ENCODE data around the gene GRAMD4.

Gene GRAMD4

DNA sequence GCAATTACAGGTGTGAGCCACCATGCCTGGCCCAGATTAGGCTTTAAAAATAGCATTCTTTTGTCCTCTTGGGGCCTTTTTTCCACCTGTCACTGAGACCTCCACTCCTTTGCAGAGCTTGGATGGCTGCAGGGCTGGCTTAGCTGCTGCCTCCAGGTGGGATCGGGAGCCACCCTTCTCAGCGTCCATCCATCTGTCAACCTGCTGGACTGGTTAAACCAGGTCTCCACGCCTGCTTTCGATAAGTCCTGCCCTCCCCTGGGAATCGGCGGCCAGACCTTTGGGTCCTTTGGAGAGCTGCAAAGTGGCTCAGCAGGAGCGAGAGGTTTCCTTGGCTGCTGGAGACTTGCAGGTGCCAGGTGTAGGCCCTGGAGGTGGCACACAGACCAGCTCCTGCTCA lies 23.4 kb upstream of the GRAMD4 start:
- DNase-seq (ENCODE audit: low read depth), result no peak

DNA sequence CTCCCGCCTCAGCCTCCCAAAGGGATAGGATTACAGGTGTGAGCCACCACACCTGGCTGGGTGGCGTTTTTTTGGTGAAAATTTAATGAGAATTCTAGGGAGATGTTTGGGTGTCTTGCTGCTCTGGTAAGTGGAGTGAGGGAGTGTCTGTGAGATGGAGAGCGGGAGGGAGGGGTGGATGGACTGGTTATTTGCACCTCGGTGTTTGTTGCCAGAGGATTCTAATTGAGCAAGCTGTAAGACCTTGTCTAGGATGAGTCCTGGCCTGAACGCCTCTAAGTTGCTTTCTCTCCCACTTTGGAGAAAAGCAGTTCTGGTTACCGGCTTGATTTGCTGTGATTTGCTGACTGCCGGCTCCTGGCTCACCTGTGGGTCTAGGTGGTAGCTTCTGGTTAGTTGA lies 22.0 kb upstream of the GRAMD4 start:
- DNase-seq (ENCODE audit: low read depth), result no peak

DNA sequence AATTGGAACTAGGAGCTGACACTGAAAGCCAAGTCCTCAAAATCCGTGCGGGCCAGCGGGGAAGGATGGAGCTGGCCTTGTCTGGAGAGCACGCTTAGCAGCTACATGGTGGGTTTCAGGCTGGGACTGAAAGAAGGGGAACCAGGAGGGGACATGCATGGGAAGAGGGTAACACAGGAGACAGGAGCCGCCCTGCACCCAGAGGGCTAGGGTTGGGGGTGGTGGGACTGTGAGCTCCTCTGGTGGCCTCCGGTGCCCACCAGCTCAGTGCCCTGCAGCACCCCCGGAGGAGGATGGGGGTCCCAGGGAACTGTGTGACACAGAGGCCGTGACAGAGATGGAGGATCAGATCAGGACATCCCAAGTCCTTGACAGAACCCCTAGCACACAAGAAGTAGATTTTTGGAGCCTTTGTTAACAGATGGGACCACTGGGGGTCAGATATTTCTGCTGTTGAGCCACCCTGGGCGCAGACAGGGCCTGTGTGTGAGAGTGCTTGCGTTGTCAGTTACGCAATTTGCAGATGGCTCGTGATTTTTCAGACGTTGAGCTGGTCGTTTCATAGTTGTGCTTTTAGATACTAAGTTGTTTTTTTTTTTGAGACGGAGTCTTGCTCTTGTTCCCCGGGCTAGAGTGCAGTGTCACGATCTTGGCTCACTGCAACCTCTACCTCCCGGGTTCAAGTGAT lies 21.3 kb upstream of the GRAMD4 start:
- DNase-seq (ENCODE audit: low read depth), result no peak

DNA sequence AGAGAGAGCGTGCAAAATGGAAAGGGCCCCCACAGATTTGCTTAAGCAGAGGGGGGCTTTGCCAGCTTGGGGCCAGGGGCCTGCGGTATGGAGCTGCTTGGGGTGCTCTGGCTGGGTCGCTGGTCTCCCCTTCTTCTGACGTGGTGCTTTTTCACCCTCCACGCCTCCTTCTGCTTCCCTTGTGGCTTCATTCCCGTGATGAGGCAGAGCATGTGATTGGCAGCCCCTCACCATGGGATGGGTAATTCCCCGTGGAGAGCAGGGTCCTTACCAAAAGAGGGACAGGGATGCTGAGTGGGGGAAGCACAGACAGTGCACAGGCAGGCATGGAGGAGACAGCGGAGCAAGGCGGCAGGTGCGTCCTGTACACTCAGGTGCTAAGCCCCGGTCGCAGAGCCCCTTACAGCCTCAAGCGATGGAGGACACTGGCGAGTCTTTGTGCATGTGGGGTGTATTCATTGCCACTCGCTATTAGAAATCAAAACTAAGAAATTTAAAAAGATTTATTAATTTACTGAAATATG lies 19.9 kb upstream of the GRAMD4 start:
- no peak for DNase-seq (ENCODE audit: low read depth)

DNA sequence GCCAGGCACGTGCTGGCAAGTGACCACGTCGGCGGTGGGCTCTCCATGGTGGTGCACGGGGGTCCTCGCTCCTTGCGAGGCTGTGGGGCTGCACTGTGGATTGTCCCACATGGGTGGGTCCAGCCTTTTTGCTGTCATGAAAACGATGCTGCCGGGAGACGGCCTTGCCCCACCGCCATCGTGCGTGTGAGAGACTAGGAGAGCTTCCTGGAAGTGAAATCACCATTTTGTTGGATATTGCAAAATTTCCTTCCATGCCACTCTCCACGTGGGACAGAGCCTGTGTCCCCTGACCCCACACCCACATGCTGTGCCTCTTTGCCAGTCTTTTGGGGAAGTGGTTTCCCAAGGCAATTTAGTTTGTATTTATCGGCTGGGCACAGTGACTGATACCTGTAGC lies 18.2 kb upstream of the GRAMD4 start:
- no peak for DNase-seq (ENCODE audit: low read depth)

DNA sequence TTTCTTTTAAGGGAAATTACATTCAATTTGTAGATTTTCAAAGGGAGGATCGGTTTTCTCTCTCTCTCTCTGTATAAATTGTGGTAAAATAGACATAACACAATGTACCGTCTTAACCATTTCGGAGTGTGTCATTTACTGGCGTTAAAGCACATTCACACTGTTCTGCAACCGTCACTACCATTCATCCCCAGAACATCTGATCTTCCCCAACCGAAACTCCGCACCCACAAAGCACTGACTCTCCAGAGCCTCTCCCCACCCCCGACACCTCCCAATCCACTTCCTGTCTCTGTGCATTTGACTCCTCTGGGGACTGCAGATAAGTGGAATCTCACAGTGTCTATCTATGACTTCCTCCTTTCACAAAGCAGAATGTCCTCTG lies 15.9 kb upstream of the GRAMD4 start:
- peak; percentile 89 for DNase-seq (ENCODE audit: low read depth)

DNA sequence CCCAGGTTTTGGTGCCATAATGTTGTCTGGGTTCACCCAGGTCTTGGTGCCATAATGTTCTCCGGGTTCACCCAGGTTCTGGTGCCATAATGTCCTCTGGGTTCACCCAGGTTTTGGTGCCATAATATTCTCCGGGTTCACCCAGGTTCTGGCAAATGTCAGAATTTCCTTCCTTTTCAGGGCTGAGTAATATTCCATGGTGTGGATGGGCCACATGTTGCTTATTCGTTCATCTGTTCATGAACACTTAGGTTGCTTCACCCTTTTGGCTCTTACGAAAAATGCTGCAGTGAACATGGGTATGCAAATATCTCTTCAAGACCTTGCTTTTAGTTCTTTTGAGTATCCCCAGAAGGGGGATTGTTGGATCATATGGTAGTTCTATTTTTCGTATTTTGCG lies 15.1 kb upstream of the GRAMD4 start:
- no peak for DNase-seq (ENCODE audit: low read depth)

DNA sequence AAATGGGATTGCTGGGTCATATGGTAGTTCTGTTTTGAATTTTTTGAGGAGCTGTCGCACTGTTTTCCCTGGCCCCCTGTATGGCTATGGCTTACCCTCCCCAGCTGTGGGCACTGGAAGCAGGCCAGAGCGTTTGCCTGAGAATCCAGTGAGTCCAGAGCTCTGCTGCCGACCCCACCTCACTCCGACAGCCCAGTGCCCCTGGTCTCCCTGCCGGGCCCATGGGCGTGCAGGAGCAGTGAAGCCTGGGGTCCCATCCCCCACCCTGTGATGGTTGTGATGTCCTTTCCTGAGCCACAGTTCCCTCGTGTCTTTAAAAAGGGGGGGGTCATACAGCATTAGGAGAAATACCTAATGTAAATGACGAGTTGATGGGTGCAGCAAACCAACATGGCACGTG lies 13.3 kb upstream of the GRAMD4 start:
- no peak for DNase-seq (ENCODE audit: low read depth)

DNA sequence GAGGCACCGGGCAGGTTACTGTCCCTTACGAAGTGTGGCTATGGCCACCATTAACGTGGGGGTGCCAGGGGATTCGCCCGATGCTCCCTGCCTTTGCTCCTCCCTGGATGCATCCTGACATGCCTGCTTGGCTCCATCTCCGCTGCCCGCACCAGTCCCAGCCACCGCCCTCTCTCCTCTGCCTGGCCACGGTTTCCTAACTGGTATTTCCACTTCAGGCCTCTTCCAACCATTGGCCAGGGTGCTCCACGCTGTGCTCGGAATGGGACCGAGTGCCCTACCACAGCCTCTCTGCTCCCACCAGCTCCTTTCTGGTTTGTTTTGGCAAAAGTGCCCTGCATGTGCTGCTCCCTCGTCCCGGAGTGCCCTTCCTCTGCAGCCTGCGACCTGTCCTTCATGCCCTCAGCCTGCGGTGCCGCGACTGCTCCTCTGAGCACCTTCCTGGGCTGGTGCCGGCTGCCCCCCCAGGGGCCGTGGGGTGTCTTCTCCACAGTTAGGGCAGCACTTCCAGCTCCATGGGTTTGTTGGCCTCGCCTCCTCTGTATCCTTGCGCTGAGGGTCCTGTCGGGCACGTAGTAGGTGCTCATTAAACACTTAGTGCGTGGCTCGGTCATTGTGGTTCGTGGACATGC lies 12.6 kb upstream of the GRAMD4 start:
- no peak for DNase-seq (ENCODE audit: low read depth)

DNA sequence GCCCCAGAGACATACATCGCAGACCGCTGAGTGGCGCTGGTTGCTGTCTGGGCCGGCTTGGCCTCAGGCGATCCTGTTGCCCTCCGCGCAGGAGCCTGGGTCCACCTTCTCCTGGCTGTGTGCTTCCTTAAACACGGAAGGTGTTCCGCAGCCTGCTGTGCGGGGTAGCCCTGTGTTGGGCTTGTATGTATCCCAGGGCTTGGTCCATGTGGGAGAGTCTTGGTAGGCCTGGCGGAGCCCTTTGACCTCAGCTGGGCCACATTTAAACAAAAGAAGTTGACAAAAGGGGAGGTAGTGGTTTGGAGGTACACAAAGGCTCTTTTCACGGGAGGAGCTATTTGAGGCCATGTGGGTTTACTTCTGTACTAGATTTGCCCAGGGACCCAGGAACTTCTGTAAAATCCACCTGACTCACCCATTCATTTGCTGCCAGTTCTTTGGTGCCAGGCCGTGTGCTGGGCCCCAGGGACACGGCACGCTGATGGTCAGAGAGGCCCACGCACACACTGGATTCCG lies 11.0 kb upstream of the GRAMD4 start:
- no peak for DNase-seq (ENCODE audit: low read depth)

DNA sequence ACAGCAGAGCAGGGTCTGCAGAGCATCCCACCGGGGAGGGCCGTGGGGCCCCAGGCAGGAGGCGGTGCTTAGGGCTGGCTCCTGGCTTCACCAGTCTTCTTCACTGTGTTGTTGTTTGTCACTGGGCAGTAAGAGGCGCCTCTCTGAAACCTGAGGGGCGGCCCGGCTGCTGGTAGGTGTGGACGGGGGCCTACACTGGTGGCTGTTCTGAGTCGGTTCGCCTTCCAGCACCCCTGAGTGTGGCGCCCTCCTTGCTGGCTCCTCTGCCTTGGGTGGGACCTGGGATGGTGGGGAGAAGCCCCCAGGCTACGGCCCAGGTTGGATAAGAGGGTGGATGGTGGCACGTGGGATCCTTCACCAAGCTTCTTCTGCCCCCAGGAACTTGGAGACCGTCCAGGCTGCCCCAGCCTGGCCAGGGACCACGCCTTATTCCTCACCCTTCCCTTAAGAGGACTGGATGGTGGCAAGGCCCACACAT lies 10.4 kb upstream of the GRAMD4 start:
- no peak for DNase-seq (ENCODE audit: low read depth)

DNA sequence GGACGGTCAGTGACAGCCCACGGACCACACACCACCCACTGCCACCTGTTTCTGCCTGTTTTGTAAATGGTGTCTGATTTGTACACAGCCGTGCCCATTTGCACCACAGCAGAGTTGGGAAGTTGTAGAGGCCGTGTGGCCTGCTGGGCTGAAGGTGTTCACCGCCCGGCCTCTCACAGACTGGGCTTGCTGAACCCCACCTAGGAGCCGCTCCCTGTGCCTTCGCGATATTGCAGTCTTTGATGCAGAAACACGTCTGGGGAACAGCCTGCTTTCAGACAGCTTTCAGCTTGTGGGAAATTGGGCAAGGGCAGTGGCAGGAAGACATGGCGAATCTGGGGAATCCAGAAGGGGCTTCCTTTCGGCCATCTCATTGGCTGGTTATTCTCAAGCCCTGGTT lies 9.8 kb upstream of the GRAMD4 start:
- no peak for DNase-seq (ENCODE audit: low read depth)

DNA sequence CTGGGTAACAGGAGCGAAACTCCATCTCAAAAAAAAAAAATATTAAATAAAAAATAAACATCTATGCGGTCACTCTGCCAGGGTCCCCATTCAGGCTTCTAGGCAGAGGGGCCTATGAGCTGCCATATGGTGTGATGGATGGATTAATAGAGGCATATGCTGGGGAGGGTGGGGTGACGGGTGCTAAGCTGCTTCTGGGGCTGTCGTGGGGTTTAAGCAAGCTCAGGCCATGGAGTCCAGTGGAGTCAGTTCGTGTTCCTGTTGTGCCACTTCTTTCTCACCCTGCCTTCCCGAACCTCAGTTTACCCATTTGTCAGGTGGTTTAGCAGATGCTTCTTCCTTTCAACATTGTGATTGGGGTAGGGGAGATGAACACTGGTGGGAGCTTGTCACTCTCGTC lies 9.0 kb upstream of the GRAMD4 start:
- no peak for DNase-seq (ENCODE audit: low read depth)

DNA sequence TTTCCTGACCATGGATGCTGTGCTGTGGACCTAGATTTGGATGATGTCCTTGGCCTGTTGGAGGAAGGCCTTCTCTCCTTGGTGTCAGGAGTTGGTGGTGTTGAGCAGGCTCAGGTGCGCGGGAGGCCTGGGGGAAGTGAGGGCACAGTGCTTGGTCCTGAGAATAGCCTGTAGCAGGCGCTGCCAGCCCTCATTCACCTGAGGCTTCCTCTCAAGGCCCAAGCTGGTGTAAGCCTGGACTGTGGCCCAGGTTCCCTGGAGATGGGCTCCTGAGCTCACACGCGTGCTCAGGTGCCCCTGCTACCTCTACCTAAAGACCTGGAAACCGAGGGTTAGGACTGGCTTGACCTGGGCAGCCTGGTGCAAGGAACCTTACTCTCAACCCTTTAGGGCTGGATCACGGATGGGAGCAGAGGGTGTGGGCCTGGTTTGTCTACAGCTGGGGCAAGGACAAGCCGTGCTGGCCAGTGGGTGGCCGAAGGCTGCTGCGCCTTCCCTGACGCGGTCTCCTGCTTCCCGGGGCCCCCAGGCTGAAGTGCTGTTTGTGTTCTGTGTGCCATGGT lies 7.8 kb upstream of the GRAMD4 start:
- no peak for DNase-seq (ENCODE audit: low read depth)

DNA sequence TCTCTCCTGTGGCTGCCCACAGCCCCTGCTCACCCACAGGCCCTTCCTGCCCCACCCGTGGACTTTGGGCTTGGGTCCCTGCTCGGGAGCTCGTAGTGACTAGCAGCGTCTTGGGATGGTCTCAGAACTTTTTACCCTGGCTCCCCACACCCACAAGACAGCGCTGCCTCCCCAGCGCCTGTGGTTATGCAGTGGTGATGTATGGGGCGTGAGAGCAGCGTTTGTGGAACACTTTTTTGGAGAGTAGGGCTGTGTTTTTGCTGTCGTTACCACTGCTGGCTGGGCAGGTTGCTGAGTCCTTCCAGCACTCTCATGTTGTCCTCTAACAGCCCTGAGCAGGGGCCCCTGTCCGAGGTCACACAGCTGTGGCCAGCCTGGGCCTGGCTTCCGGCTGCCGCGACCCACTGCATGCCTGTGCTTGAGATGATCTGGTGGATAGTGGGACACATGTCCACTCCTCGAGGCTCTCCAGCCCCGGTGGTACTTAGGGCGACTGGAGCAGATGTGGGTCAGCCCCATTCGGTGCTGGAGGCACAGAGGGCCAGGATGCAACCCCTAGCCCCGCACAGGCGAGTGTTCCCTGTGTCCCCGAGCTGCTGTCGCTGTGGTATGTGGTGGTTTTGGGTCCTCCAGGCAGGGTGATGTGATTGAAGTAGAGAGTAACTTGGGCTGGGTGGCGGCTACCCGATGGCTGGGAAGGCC lies 7.1 kb upstream of the GRAMD4 start:
- peak; percentile 81 for DNase-seq (ENCODE audit: low read depth)

DNA sequence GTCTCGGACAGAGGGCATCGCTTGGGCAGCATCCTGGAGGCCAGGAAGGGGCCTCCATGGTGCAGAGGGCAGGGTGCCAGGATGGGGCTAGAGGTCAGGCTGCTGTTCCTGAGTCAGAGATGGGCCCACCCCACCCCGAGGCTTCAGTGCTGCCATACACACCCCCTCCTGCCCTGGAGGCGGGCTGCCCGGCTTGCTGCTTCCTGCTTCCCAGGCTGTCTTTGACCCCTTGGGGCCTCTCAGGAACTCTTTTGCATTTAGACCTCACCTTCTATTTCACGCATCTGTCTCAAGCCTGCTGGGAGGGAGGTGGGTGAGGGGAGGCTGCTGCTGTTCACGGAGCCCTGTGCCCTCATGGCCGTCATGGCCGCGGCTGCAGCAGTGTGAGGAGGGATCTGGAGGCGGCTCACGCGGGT lies 6.6 kb upstream of the GRAMD4 start:
- no peak for DNase-seq (ENCODE audit: low read depth)

DNA sequence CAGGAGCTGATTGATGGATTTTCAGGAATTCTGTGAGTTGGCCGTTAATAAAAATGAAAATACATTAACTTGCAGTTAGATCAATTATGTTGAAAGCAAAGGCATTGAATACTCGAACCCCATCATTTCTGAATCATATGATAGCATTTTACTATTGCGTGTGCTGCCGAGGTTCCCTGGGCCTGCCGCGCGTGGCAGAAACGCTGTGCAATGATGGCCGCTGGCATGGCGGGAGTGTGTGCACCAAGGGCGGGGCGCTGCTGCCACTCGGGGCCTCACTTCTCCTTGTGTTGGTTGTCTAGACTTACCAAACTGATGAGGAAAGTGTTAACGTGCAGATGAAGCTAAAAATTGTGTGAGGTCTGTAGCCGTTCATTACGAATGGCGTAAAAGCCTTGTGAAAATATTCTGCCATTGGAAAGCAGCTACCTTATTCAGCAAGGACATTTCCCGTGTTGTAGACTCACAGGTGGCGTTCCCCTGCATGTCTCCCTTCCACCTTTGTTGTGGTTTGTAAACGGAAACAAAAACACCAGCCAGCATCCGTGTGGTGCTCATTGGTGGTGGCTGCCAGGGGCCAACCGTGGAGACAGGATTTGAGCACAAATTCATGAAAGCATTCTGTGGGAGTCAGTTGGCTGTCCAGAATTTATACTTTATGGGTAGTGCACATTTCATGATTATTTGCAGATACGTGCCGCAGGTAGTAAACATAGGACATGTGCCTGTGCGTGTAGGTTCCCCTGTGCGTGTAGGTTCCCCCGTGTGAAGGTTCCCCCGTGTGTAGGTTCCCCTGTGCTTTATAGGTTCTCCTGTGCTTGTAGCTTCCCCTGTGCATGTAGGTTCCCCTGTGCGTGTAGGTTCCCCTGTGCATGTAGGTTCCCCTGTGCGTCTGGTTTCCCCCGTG lies 5.9 kb upstream of the GRAMD4 start:
- DNase-seq (ENCODE audit: low read depth), result no peak

DNA sequence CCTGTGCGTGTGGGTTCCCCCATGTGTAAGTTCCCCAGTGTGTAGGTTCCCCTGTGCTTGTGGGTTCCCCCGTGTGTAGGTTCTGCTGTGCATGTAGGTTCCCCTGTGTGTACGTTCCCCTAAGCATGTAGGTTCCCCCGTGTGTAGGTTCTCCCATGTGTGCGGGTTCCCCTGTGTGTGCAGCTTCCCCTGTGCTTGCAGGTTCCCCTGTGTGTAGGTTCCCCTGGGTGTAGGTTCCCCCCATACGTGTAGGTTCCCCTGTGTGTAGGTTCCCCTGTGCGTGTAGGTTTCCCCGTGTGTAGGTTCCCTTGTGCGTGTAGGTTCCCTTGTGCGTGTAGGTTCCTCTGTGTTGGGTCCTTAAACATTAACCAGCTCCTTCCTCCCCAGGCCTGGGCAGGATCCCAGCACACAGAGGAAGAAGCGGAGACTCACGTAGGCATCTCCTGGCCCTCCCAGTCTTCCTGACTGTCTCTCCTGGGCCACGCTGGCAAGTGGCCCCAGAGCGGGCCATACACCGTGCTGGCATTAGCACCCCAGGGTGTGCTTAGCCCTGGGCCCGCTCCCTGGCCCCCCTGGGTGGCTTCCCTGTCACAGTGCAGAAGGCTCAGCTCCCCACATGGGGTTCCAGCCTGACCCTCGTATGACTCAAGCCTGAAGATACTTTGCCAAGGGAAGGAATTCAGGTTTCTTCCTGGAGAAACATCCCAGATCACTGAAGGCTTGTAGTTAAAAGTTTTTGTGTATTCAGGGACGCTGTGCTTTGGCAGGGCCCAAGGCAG lies 2.8 kb upstream of the GRAMD4 start:
- DNase-seq (ENCODE audit: low read depth), result no peak

DNA sequence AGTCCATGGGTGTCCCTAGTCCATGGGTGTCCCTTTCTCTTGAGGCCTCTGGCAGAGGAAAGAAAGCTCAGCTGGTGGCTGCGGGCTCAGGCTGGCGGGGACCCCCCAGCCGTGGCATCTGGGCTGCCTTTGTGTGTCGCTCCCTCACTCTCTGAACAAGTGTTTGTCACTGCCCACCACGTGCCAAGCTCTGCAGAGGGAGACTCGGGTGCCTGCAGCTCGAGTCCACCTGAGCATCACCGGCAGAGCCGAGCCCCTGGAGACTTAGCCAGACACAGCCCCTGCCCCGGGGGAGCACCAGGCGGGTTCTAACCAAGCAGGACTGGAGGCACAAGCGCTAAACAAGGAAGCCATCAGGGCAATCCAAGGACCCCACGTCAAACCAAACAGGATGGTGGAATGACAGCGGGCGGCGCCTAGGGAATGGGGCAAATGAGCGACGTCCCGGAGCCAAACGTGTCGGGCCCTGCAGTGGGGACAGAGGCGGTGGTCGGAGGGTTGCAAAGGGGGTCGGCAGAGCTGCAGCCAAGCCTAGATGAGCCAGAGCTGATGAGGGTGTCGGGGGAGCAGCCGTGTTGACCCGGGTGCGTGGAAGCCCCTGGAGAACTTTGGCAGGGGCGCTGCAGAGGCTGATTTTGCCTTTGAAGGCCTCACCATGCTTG lies 2.1 kb upstream of the GRAMD4 start:
- no peak for DNase-seq (ENCODE audit: low read depth)

DNA sequence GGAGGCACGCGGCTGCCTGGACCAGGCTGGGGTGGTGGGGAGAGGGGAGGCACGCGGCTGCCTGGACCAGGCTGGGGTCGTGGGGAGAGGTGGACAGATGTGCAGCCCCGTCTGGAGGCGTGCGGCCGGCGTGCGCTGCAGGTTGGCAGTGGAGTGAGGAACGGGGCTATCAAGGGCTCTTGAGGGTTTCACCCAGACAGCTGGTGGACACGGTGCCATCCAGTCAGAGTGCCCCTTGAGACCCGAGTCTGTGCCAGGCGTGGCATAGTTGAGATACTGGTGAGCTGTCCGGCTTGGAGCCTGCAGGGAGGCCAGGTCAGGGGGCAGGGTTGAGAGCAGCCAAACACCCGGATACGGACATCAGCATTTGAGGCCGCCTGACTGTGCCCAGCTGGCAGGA lies 1.5 kb upstream of the GRAMD4 start:
- no peak for DNase-seq (ENCODE audit: low read depth)
